HepG2 (cell line): Measurements from ENCODE around the gene GRAMD1A. TPM values are rescaled to one million over a fixed set of nuclear protein-coding genes. Genes with fewer than 3 reads are reported as not detected.

ENCODE experiments used
- ATAC-seq: fragments of 200-7000 bp; cut with Tn5 transposase; 3 replicates; pipeline ENCODE4 v1.9.1; 2020; ENCODE audit warnings: mild to moderate bottlenecking, moderate library complexity
- BruUV-seq: library from RNA; stranded (reverse); fragments of 400-500 nt; replicated peaks from 2 replicates; lab custom pipeline; 2021; lab: Mats Ljungman, UMichigan
- CTCF ChIA-PET: fragments of 300-600 bp; formaldehyde crosslinking; extraction: SDS; loops from one replicate; lab custom pipeline; 2021; ENCODE audit warnings: low total read pairs, inconsistent platforms, low intra/inter-chr PET ratio; lab: Yijun Ruan, JAX
- POLR2A ChIA-PET: fragments of 350-600 bp; sonication (Branson Sonifier 250); formaldehyde crosslinking; loops from one replicate; lab custom pipeline; 2020; ENCODE audit warnings: antibody characterized with exemption, inconsistent platforms; lab: Yijun Ruan, JAX
- DNase-seq: peaks from one replicate; pipeline ENCODE4 v3.0.0-alpha.2; 2015; ENCODE audit warnings: low spot score
- FAIRE-seq: peaks from 3 replicates; lab custom pipeline; 2011; peaks lifted over from hg19 to GRCh38; lab: Jason Lieb, UNC
- H2AFZ ChIP-seq: one replicate; pipeline ENCODE4 v1.6.1; 2011; ENCODE audit warnings: low read length, inconsistent platforms
- H3K27ac ChIP-seq: fragments of 300-600 bp; 3 replicates; pipeline ENCODE4 v1.8.0; 2011; ENCODE audit warnings: mixed run types, mild to moderate bottlenecking, mixed read lengths, low read length, inconsistent platforms; ENCODE audit not compliant: insufficient read depth; ENCODE audit errors: extremely low read length
- H3K27me3 ChIP-seq, 2 experiments: fragments of 200-600 bp in 1 of 2; 2 replicates in 1 of 2; 3 replicates in 1 of 2; pipeline versions ENCODE4 v1.6.0 to v1.8.0; 2011; ENCODE audit warnings: low read length in 2 of 2, mild to moderate bottlenecking in 2 of 2, moderate library complexity in 2 of 2, inconsistent platforms in 1 of 2; ENCODE audit not compliant: insufficient read depth in 2 of 2, control insufficient read depth in 1 of 2
- H3K36me3 ChIP-seq, 2 experiments: fragments of 200-600 bp in 1 of 2; replicated peaks in 1 of 2; 2 replicates in 1 of 2; 3 replicates in 1 of 2; pipeline versions ENCODE4 v1.5.1 to v1.8.0; 2011; ENCODE audit warnings: low read length in 2 of 2, inconsistent platforms in 1 of 2; ENCODE audit not compliant: insufficient read depth in 2 of 2, control insufficient read depth in 1 of 2
- H3K4me1 ChIP-seq: 2 replicates; pipeline ENCODE4 v1.5.1; 2012; ENCODE audit warnings: low read length, inconsistent platforms; ENCODE audit not compliant: insufficient read depth
- H3K4me2 ChIP-seq: 2 replicates; pipeline ENCODE4 v1.6.0; 2011; ENCODE audit warnings: low read depth, low read length, inconsistent platforms
- H3K4me3 ChIP-seq, 3 experiments: fragments of 200-600 bp in 1 of 3; sonication (generic), shearing (Covaris generic) in 1 of 3; replicated peaks in 1 of 3; 2 replicates each; pipeline ENCODE4 v1.5.1; 2011 to 2016; ENCODE audit warnings: low read length in 3 of 3, inconsistent platforms in 2 of 3, low read depth in 2 of 3, mild to moderate bottlenecking in 2 of 3, control low read depth in 1 of 3, mixed read lengths in 1 of 3; ENCODE audit not compliant: insufficient read depth in 1 of 3
- H3K79me2 ChIP-seq: one replicate; pipeline ENCODE4 v1.6.1; 2011; ENCODE audit warnings: low read length, inconsistent platforms; ENCODE audit not compliant: insufficient read depth
- H3K9ac ChIP-seq: 2 replicates; pipeline ENCODE4 v1.6.0; 2011; ENCODE audit warnings: mild to moderate bottlenecking, low read depth, low read length, inconsistent platforms; ENCODE audit not compliant: insufficient read depth
- H3K9me3 ChIP-seq: 2 replicates; pipeline ENCODE4 v1.5.1; 2012; ENCODE audit warnings: mild to moderate bottlenecking, low read length
- H4K20me1 ChIP-seq: 2 replicates; pipeline ENCODE4 v1.6.0; 2011; ENCODE audit warnings: inconsistent platforms, mild to moderate bottlenecking, low read length, moderate library complexity; ENCODE audit not compliant: insufficient read depth
- ESRRA ChIP-seq: sonication (generic); formaldehyde crosslinking; IDR thresholded peaks from 2 replicates; pipeline ENCODE4 v1.5.1; 2020; ENCODE audit warnings: mild to moderate bottlenecking, low read depth, missing genetic modification reagents
- KDM4B ChIP-seq: sonication (generic); formaldehyde crosslinking; IDR thresholded peaks from 2 replicates; pipeline ENCODE4 v1.4.0; 2020; ENCODE audit warnings: missing genetic modification reagents
- MYNN ChIP-seq: sonication (generic); formaldehyde crosslinking; IDR thresholded peaks from 2 replicates; pipeline ENCODE4 v1.4.0; 2020; ENCODE audit warnings: mild to moderate bottlenecking, low read depth, missing genetic modification reagents
- SALL1 ChIP-seq: sonication (generic); formaldehyde crosslinking; IDR thresholded peaks from 2 replicates; pipeline ENCODE4 v1.8.0; 2022; ENCODE audit warnings: mild to moderate bottlenecking, missing genetic modification reagents
- WGBS: methylation state at CpG from one replicate; pipeline ENCODE4 v1.1.6; 2017; ENCODE audit warnings: low lambda C conversion rate; 5-methylcytosine and 5-hydroxymethylcytosine counted together
- in situ Hi-C: cut with HindIII; loops from 2 replicates; pipeline ENCODE4 v1.10.0; 2017; ENCODE audit warnings: low pct_unique_long_range_greater_than_20kb; ENCODE audit not compliant: extremely low pct_ligation_motif_present
- intact Hi-C: fragments of 100-400 bp; cut with micrococcal nuclease; formaldehyde crosslinking; loops from one replicate; pipeline ENCODE4 v1.10.0; 2022; ENCODE audit not compliant: unreplicated experiment
- polyA plus RNA-seq, 8 experiments: library from polyadenylated mRNA; depleted of rRNA in 3 of 8; stranded (reverse) in 7 of 8; unstranded in 1 of 8; fragments of >200 nt; fragmentation: Illumina TruSeq in 4 of 8; extraction: Trizol in 4 of 8; gene quantifications; 2 replicates each; pipeline versions ENCODE4 v1.2.1 to v1.2.3, GENCODE V29; 2011 to 2016; ENCODE audit warnings: low read depth in 4 of 8, missing spikeins in 1 of 8, mixed read lengths in 1 of 8; ENCODE audit not compliant: insufficient read depth in 1 of 8
- total RNA-seq, 5 experiments: library from RNA; depleted of rRNA; stranded (reverse); fragments of >200 nt; fragmentation: Illumina TruSeq; extraction: Trizol; gene quantifications; 2 replicates each; pipeline ENCODE4 v1.2.3, GENCODE V29; 2016; ENCODE audit warnings: low read depth in 1 of 5
- TF ChIP-seq, protein P1 (sequence below): sonication (generic); formaldehyde crosslinking; IDR thresholded peaks from 2 replicates; pipeline ENCODE4 v1.4.0; 2020; ENCODE audit warnings: missing genetic modification reagents, borderline replicate concordance
- TF ChIP-seq, protein P2 (sequence below): sonication (generic); formaldehyde crosslinking; IDR thresholded peaks from 2 replicates; pipeline ENCODE4 v1.4.0; 2020; ENCODE audit warnings: missing genetic modification reagents, borderline replicate concordance
- TF ChIP-seq, protein P3 (sequence below): sonication (generic); formaldehyde crosslinking; IDR thresholded peaks from 2 replicates; pipeline ENCODE4 v1.4.0; 2020; ENCODE audit warnings: missing genetic modification reagents, borderline replicate concordance

GRAMD1A gene
- total and polyA plus RNA-seq, 2 of the 13 experiments (the other 11 are each of a cell fraction or from before 2014, with no cell fraction given), result 14.7 to 181 TPM

DNA sequence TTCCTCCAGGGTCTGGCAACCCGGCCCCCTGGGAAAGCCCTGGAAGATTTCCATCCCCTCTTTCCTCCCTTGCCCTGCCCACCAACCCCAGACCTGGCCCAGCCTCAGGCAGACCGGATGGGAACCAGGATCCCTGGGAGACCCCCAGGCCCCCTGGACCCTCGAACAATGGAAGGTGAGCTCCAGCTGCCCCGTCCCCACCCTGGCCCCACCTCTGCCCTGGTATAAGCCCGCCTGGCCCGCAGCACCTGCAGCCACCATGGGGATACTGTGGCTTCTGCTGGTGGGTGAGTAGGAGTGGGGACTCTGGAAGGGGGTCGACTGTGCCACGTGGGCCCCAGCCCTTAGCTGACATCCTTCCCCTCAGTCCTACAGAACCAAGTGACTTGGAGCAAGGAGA is 73.8 kb downstream of the GRAMD1A start:
- WGBS, result 40% methylated on average over 1 of the region's 8 CpGs
- POLR2A ChIA-PET, result no interaction called here
- TF ChIP-seq, protein P1, sequence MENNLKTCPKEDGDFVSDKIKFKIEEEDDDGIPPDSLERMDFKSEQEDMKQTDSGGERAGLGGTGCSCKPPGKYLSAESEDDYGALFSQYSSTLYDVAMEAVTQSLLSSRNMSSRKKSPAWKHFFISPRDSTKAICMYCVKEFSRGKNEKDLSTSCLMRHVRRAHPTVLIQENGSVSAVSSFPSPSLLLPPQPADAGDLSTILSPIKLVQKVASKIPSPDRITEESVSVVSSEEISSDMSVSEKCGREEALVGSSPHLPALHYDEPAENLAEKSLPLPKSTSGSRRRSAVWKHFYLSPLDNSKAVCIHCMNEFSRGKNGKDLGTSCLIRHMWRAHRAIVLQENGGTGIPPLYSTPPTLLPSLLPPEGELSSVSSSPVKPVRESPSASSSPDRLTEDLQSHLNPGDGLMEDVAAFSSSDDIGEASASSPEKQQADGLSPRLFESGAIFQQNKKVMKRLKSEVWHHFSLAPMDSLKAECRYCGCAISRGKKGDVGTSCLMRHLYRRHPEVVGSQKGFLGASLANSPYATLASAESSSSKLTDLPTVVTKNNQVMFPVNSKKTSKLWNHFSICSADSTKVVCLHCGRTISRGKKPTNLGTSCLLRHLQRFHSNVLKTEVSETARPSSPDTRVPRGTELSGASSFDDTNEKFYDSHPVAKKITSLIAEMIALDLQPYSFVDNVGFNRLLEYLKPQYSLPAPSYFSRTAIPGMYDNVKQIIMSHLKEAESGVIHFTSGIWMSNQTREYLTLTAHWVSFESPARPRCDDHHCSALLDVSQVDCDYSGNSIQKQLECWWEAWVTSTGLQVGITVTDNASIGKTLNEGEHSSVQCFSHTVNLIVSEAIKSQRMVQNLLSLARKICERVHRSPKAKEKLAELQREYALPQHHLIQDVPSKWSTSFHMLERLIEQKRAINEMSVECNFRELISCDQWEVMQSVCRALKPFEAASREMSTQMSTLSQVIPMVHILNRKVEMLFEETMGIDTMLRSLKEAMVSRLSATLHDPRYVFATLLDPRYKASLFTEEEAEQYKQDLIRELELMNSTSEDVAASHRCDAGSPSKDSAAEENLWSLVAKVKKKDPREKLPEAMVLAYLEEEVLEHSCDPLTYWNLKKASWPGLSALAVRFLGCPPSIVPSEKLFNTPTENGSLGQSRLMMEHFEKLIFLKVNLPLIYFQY (CRISPR knock-in tag), result no peak
- TF ChIP-seq MYNN (CRISPR knock-in tag) (no peak), SALL1 (CRISPR knock-in tag) (no peak), KDM4B (CRISPR knock-in tag) (no peak), ESRRA (CRISPR knock-in tag) (no peak)
- TF ChIP-seq, protein P2, sequence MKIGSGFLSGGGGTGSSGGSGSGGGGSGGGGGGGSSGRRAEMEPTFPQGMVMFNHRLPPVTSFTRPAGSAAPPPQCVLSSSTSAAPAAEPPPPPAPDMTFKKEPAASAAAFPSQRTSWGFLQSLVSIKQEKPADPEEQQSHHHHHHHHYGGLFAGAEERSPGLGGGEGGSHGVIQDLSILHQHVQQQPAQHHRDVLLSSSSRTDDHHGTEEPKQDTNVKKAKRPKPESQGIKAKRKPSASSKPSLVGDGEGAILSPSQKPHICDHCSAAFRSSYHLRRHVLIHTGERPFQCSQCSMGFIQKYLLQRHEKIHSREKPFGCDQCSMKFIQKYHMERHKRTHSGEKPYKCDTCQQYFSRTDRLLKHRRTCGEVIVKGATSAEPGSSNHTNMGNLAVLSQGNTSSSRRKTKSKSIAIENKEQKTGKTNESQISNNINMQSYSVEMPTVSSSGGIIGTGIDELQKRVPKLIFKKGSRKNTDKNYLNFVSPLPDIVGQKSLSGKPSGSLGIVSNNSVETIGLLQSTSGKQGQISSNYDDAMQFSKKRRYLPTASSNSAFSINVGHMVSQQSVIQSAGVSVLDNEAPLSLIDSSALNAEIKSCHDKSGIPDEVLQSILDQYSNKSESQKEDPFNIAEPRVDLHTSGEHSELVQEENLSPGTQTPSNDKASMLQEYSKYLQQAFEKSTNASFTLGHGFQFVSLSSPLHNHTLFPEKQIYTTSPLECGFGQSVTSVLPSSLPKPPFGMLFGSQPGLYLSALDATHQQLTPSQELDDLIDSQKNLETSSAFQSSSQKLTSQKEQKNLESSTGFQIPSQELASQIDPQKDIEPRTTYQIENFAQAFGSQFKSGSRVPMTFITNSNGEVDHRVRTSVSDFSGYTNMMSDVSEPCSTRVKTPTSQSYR, result no peak
- TF ChIP-seq, protein P3, sequence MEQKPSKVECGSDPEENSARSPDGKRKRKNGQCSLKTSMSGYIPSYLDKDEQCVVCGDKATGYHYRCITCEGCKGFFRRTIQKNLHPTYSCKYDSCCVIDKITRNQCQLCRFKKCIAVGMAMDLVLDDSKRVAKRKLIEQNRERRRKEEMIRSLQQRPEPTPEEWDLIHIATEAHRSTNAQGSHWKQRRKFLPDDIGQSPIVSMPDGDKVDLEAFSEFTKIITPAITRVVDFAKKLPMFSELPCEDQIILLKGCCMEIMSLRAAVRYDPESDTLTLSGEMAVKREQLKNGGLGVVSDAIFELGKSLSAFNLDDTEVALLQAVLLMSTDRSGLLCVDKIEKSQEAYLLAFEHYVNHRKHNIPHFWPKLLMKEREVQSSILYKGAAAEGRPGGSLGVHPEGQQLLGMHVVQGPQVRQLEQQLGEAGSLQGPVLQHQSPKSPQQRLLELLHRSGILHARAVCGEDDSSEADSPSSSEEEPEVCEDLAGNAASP (CRISPR knock-in tag), result no peak

More for the DNA sequence above, 73.8 kb downstream of the GRAMD1A start:
- intact Hi-C loops (no loop called here), in situ Hi-C loops (no loop called here)
- FAIRE-seq (no peak), DNase-seq (no peak), ATAC-seq (no peak)
- H3K27me3 ChIP-seq, result peaks cover 14 to 46% of the 10 kb centered on the region in 2 experiments
- no peak overlapping the region for H2AFZ ChIP-seq
- no peak overlapping the region for H3K27ac ChIP-seq
- no peak overlapping the region for H3K9ac ChIP-seq
- H3K4me1 ChIP-seq, result no peaks in the 10 kb centered on the region
- CTCF ChIA-PET, result no interaction called here
- no TSS peak for BruUV-seq
- no peaks in the 10 kb centered on the region for H3K79me2 ChIP-seq
- H3K4me3 ChIP-seq, result no peak overlapping the region
- peaks cover 11% of the 10 kb centered on the region for H3K9me3 ChIP-seq
- no peaks in the 10 kb centered on the region for H3K36me3 ChIP-seq
- no peak overlapping the region for H3K4me2 ChIP-seq
- H4K20me1 ChIP-seq, result no peaks in the 10 kb centered on the region
